Glutamatergic neuron (in vitro differentiated cells): Measurements from ENCODE around the gene VCAN. TPM values are rescaled to one million over a fixed set of nuclear protein-coding genes. Genes with fewer than 3 reads are reported as not detected.

ENCODE experiments used
- DNase-seq: peaks from one replicate; pipeline ENCODE4 v3.0.0; 2022
- H3K27ac Mint-ChIP-seq: one replicate; pipeline ENCODE4 v1.8.0; 2020; ENCODE audit warnings: mild to moderate bottlenecking, mixed read lengths, inconsistent platforms; ENCODE audit not compliant: unreplicated experiment
- H3K27me3 Mint-ChIP-seq: one replicate; pipeline ENCODE4 v1.8.0; 2020; ENCODE audit warnings: mild to moderate bottlenecking, moderate library complexity, mixed read lengths, inconsistent platforms; ENCODE audit not compliant: unreplicated experiment
- H3K36me3 Mint-ChIP-seq: one replicate; pipeline ENCODE4 v1.8.0; 2020; ENCODE audit warnings: mild to moderate bottlenecking, mixed read lengths, inconsistent platforms; ENCODE audit not compliant: unreplicated experiment
- H3K4me1 Mint-ChIP-seq: one replicate; pipeline ENCODE4 v1.8.0; 2020; ENCODE audit warnings: mild to moderate bottlenecking, low read depth, mixed read lengths, inconsistent platforms; ENCODE audit not compliant: unreplicated experiment
- H3K4me3 Mint-ChIP-seq: one replicate; pipeline ENCODE4 v1.8.0; 2020; ENCODE audit warnings: mild to moderate bottlenecking, mixed read lengths, inconsistent platforms; ENCODE audit not compliant: unreplicated experiment
- H3K9me3 Mint-ChIP-seq: one replicate; pipeline ENCODE4 v1.8.0; 2020; ENCODE audit warnings: mild to moderate bottlenecking, moderate library complexity, mixed read lengths, inconsistent platforms; ENCODE audit not compliant: unreplicated experiment
- total RNA-seq: library from RNA; stranded (reverse); fragmentation: NEBNext Ultra II Directional; extraction: Animal tissue kit (Norgen Biotek cat#: 25700); gene quantifications from one replicate; pipeline ENCODE4 v1.2.1, GENCODE V29; 2021; ENCODE audit not compliant: unreplicated experiment
- TF ChIP-seq, protein P1 (sequence below): fragments of 200-600 bp; sonication (generic); IDR thresholded peaks from one replicate; pipeline ENCODE4 v1.5.0; 2021; ENCODE audit not compliant: partially characterized antibody, unreplicated experiment

VCAN gene
- total RNA-seq, 1 donor from 2014 or later, result 152 TPM

DNA sequence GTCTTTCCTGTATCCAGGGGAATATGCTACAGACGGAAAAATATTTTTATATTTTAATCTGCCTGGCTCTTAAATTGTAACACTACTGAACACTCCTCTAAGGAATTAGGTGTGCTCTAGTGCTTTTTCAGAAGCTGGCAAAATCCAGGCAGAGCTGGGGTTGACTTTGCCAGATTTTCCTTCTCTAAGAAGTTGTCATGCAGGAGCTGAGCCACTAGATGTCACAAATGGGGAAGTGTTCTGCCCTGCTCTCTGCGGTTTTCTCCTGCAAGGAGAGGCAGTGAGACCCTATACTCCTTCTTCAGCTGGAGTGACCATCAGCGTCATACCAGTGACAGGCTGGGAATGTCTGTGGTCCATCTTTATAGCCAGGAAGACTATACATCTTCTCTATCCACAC, 136.6 kb downstream of the VCAN start:
- no peaks in the 10 kb centered on the region for H3K9me3 Mint-ChIP-seq
- no peaks in the 10 kb centered on the region for H3K4me1 Mint-ChIP-seq
- no peaks in the 10 kb centered on the region for H3K27me3 Mint-ChIP-seq
- no peaks in the 10 kb centered on the region for H3K36me3 Mint-ChIP-seq
- TF ChIP-seq, protein P1, sequence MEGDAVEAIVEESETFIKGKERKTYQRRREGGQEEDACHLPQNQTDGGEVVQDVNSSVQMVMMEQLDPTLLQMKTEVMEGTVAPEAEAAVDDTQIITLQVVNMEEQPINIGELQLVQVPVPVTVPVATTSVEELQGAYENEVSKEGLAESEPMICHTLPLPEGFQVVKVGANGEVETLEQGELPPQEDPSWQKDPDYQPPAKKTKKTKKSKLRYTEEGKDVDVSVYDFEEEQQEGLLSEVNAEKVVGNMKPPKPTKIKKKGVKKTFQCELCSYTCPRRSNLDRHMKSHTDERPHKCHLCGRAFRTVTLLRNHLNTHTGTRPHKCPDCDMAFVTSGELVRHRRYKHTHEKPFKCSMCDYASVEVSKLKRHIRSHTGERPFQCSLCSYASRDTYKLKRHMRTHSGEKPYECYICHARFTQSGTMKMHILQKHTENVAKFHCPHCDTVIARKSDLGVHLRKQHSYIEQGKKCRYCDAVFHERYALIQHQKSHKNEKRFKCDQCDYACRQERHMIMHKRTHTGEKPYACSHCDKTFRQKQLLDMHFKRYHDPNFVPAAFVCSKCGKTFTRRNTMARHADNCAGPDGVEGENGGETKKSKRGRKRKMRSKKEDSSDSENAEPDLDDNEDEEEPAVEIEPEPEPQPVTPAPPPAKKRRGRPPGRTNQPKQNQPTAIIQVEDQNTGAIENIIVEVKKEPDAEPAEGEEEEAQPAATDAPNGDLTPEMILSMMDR, result peak; percentile 54
- DNase-seq, result peak; percentile 59
- no peak overlapping the region for H3K27ac Mint-ChIP-seq
- no peak overlapping the region for H3K4me3 Mint-ChIP-seq

GRCh38 chr5:83614841-83615240, 143.3 kb downstream of the VCAN start:
- Mint-ChIP-seq H3K4me1 (no peaks in the 10 kb centered on the region), H3K27me3 (no peaks in the 10 kb centered on the region), H3K27ac (no peak overlapping the region), H3K9me3 (no peaks in the 10 kb centered on the region), H3K4me3 (no peak overlapping the region), H3K36me3 (no peaks in the 10 kb centered on the region)
- TF ChIP-seq, protein P1, result no peak
- DNase-seq, result no peak

DNA sequence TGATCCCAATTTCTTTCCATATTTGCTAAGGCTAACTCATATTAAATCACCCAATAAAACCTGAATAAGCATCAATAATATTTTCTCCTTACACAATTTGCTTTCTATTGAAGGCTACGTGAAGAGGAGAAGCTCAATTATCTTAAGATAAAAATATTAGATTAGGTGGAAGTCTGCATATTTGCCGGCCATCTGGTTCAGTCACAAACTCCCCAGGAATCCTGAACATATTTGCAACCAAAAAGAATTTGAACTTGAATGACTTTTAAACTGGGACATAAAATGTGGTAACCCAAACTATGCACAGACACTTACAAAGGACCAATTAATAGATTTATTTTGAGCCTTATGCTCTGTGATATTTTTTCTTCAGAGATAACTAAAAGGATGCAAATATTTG, 156.8 kb downstream of the VCAN start:
- DNase-seq, result no peak
- H3K4me3 Mint-ChIP-seq, result no peak overlapping the region
- H3K27me3 Mint-ChIP-seq, result no peaks in the 10 kb centered on the region
- H3K9me3 Mint-ChIP-seq, result no peaks in the 10 kb centered on the region
- H3K27ac Mint-ChIP-seq, result no peak overlapping the region
- TF ChIP-seq, protein P1, result no peak
- H3K4me1 Mint-ChIP-seq, result no peaks in the 10 kb centered on the region
- no peaks in the 10 kb centered on the region for H3K36me3 Mint-ChIP-seq

Other genes starting within 250 kb of the VCAN start
- gene HAPLN1, start 249.1 kb downstream of the VCAN start, total RNA-seq, result 2.9 TPM